ENCODE results near the gene CELF2.
A peak's percentile ranks its signal among the peaks of the same experiment; 100 is the strongest.

Gene CELF2

GRCh38 chr10:11204351-11204942 is 186.8 kb downstream of the CELF2 start:
- DNase-seq = peak; percentile 53

DNA sequence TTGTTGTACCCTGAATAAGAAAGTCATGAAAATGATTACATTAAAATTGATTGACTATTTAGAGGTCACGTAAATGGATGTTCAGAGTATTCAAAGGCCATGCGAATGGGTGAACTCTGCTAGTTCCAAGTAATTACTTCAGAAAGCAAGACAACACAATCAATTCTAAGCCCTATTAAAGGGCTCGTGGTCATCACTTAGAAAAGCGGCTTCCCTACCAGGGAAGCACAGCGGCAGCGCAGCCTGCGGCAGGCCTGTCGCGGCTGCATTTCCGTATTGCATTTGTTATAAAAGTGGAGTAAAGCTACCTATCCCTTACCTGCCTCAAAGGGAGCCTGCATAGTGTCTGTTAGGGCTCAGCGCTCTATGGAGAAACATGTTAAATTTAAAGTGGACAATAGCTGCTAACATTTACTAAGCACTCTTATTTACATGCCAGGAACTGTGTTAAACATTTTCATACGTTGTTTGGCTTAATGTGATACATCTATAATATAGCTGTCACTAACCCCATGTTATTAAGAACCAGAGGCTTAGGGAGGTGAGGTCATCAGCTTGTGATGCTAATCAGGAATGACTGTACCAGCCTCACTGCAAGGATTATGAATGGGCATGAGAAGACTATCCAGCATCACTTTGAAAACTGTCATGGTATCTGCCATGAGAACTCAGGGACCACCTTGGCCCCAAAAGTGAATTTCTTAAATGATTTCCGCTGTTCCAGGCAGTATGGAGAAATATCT is 187.5 kb downstream of the CELF2 start:
- no peak for DNase-seq

GRCh38 chr10:11206676-11207559 is 189.2 kb downstream of the CELF2 start:
- DNase-seq = no peak

GRCh38 chr10:11207560-11207844 is 189.8 kb downstream of the CELF2 start:
- DNase-seq = no peak

DNA sequence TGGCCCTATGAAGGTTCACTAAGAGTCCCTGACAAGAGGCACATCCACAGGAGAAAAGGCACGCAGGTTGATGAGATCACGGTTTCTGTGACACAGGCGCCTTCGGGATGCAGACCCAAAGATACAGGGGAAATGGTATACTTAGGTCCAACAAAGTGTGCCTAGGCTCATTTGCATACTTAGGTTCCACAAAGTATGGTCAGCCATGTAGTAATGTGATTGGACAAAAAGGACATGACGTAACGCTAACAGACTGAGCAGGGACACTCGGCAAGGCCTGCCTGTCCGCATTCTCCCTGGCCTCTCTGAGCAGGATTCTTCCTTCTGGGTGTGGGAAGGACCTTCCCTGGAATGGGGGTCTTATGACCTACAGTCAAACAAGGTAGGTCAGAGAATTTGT is 190.6 kb downstream of the CELF2 start:
- DNase-seq = no peak

- no peak for DNase-seq
These were observed 191.5 kb downstream of the CELF2 start for GRCh38 chr10:11208908-11209829.

GRCh38 chr10:11209830-11210181 is 192.1 kb downstream of the CELF2 start:
- no peak for DNase-seq

GRCh38 chr10:11210211-11210922 is 192.7 kb downstream of the CELF2 start:
- no peak for DNase-seq

GRCh38 chr10:11212288-11213085 is 194.8 kb downstream of the CELF2 start:
- DNase-seq = no peak

DNA sequence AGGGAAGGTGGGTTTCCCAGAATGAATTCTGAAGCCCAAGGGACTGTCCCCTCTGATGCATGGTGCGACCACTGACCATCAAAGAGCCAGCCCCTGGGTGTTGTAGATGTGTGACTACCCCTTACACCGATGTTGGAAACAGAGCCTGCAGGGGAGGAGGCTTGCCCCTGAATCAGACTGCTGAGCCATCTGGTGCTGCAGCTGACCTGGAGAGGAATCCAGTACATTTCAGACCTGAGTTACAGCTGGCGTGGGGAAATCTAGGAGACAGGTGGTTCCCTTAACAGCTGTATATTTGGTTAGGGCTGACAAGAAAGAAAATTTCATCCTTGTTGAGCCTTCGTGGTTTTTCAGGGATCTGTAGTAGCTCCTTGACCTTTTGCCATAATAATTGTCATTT is 195.5 kb downstream of the CELF2 start:
- no peak for DNase-seq

- no peak for DNase-seq
These were observed 196.7 kb downstream of the CELF2 start for GRCh38 chr10:11214407-11214806.

GRCh38 chr10:11215471-11215870 is 197.8 kb downstream of the CELF2 start:
- no peak for DNase-seq

DNA sequence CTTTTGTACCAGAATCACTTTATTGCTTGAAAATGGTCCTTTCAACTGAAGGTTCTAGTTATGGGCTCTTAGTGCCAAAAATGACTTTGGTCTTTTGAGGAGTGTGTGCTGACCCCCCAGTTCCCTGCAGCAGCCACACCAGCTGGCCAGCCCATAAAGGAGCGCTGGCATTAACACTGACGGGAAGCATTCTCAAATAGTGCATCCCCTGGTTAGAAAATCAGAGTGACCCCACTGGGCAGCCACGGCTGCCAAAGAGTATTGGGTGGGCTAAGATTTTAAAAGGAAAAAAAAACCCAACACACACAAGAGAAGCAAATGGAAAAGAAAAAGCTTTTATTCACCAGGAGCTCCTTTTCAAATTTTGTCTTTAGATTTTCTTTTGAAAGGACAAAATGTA is 199.8 kb downstream of the CELF2 start:
- no peak for DNase-seq

GRCh38 chr10:11218395-11218794 is 200.7 kb downstream of the CELF2 start:
- DNase-seq = no peak

GRCh38 chr10:11219431-11219830 is 201.8 kb downstream of the CELF2 start:
- DNase-seq = no peak

GRCh38 chr10:11223081-11223480 is 205.4 kb downstream of the CELF2 start:
- no peak for DNase-seq

DNA sequence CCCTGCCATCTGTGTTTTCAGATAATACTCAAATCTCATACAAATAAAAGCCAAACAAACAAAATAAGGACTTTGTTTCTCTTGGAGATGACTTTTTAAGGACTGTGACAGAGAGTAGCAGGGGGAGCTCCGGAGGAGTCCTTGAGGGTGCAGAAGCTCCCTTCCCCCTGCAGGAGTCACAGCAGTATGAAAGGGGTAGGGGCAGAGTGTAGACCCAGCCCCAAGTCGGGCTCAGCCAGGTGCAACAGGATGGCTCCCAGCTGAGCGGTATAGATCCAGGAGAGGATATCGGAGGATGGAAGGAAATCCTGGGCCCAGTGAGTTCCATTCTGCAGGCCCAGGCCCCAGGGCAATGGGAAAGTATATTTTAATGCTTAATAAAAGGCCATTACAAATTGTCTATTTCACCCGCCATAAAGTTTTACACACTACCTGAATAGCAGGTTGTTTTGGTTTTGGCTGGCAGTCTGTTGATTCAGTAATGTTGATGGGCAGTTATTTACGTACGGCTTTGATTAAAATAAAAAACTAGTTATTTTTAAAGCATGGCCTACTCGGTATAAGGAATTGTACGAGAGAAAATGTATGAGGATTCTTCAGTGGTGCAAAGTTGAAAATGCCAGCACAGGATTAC is 206.0 kb downstream of the CELF2 start:
- no peak for DNase-seq

DNA sequence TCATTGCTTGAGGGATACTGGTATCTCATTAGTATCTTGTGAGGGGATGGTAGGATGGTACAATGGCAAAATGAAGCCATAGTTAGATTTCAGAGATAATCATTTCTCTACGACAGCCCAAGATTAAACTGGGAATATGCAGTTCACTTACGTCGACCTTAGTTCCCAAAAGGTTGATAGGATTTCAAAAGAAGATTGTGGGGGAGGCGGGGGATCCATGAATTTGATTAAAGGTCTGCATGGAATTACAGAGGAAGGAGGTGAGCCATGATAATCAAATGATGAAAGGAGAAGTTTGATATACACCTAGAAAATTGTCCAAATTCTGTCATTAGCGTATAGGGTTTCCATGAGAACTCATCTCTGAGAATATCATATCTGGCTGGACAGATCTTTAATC is 206.6 kb downstream of the CELF2 start:
- DNase-seq = no peak

GRCh38 chr10:11224792-11225416 is 207.2 kb downstream of the CELF2 start:
- DNase-seq = no peak

GRCh38 chr10:11225935-11226334 is 208.3 kb downstream of the CELF2 start:
- no peak for DNase-seq
